K562 (cell line): Measurements from ENCODE around the gene NPTXR. TPM values are rescaled to one million over a fixed set of nuclear protein-coding genes. Genes with fewer than 3 reads are reported as not detected.

ENCODE experiments used
- ATAC-seq: fragments of 200-7000 bp; cut with Tn5 transposase; 3 replicates; pipeline ENCODE4 v1.9.1; 2020; ENCODE audit warnings: moderate library complexity
- BruUV-seq: library from RNA; stranded (reverse); fragments of 400-500 nt; replicated peaks from 2 replicates; lab custom pipeline; 2021; lab: Mats Ljungman, UMichigan
- CTCF ChIA-PET: fragments of 300-600 bp; formaldehyde crosslinking; extraction: SDS; loops from one replicate; lab custom pipeline; 2021; ENCODE audit warnings: low intra/inter-chr PET ratio; lab: Yijun Ruan, JAX
- POLR2A ChIA-PET: fragments of 300-600, 350-650 bp; sonication (Branson Sonifier 250); formaldehyde crosslinking; extraction: SDS; loops from one replicate; lab custom pipeline; 2021; ENCODE audit warnings: antibody characterized with exemption, inconsistent platforms; lab: Yijun Ruan, JAX
- DNase-seq, 4 experiments: peaks; one replicate each; pipeline versions ENCODE4 v3.0.0 to v3.0.0-alpha.2; 2011 to 2018; ENCODE audit warnings: low spot score in 3 of 4, mixed read lengths in 3 of 4; ENCODE audit errors: extremely low read depth in 1 of 4
- FAIRE-seq: peaks from 2 replicates; lab custom pipeline; 2011; peaks lifted over from hg19 to GRCh38; lab: Jason Lieb, UNC
- H2AFZ ChIP-seq: 2 replicates; pipeline ENCODE4 v1.6.0; 2011; ENCODE audit warnings: low read depth, low read length, control low read depth, inconsistent platforms
- H3K27ac ChIP-seq: fragments of 200-600 bp; 3 replicates; pipeline ENCODE4 v1.8.0; 2011; ENCODE audit warnings: low read depth, mild to moderate bottlenecking, control low read depth, inconsistent platforms, low read length, moderate library complexity, mixed read lengths; ENCODE audit errors: extremely low read depth
- H3K27me3 ChIP-seq, 2 experiments: fragments of 300-600 bp in 1 of 2; 2 replicates in 1 of 2; 3 replicates in 1 of 2; pipeline versions ENCODE4 v1.6.0 to v1.8.0; 2011; ENCODE audit warnings: inconsistent platforms in 2 of 2, low read length in 2 of 2, mild to moderate bottlenecking in 1 of 2, mixed read lengths in 1 of 2, moderate library complexity in 1 of 2; ENCODE audit not compliant: control insufficient read depth in 2 of 2, insufficient read depth in 2 of 2
- H3K36me3 ChIP-seq: fragments of 300-600 bp; 3 replicates; pipeline ENCODE4 v1.8.0; 2011; ENCODE audit warnings: mild to moderate bottlenecking, low read length, inconsistent platforms; ENCODE audit not compliant: control insufficient read depth, insufficient read depth
- H3K4me1 ChIP-seq, 2 experiments: fragments of 200-600 bp in 1 of 2; replicated peaks in 1 of 2; 2 replicates in 1 of 2; 3 replicates in 1 of 2; pipeline versions ENCODE4 v1.5.1 to v1.8.0; 2011; ENCODE audit warnings: inconsistent platforms in 2 of 2, low read length in 2 of 2, mild to moderate bottlenecking in 1 of 2, mixed read lengths in 1 of 2, moderate library complexity in 1 of 2; ENCODE audit not compliant: control insufficient read depth in 2 of 2, insufficient read depth in 2 of 2
- H3K4me2 ChIP-seq: 2 replicates; pipeline ENCODE4 v1.6.1; 2011; ENCODE audit warnings: low read length, control low read depth, inconsistent platforms, mixed read lengths; ENCODE audit not compliant: insufficient read depth
- H3K4me3 ChIP-seq: fragments of 200-600 bp; sonication (generic), shearing (Covaris generic); 2 replicates; pipeline ENCODE4 v1.5.1; 2016; ENCODE audit warnings: control low read depth, inconsistent platforms
- H3K79me2 ChIP-seq: fragments of 200-600 bp; 3 replicates; pipeline ENCODE4 v1.8.0; 2011; ENCODE audit warnings: low read length, inconsistent platforms; ENCODE audit not compliant: control insufficient read depth, insufficient read depth
- H3K9ac ChIP-seq, 2 experiments: 2 replicates each; pipeline versions ENCODE4 v1.6.0 to v1.6.1; 2011; ENCODE audit warnings: low read depth in 2 of 2, low read length in 2 of 2, control low read depth in 1 of 2, inconsistent platforms in 1 of 2, mild to moderate bottlenecking in 1 of 2, mixed read lengths in 1 of 2; ENCODE audit not compliant: insufficient read depth in 1 of 2
- H3K9me1 ChIP-seq: one replicate; pipeline ENCODE4 v1.6.0; 2011; ENCODE audit warnings: inconsistent platforms, mild to moderate bottlenecking, low read length, moderate library complexity; ENCODE audit not compliant: control insufficient read depth, insufficient read depth
- H3K9me3 ChIP-seq: replicated peaks from 2 replicates; pipeline ENCODE4 v1.5.1; 2011; ENCODE audit warnings: low read depth, low read length, inconsistent platforms; ENCODE audit not compliant: control insufficient read depth, insufficient read depth
- H4K20me1 ChIP-seq: replicated peaks from 2 replicates; pipeline ENCODE4 v1.6.1; 2011; ENCODE audit warnings: low read length, inconsistent platforms, mixed read lengths; ENCODE audit not compliant: control insufficient read depth, insufficient read depth
- CBX2 ChIP-seq: fragments of 200-600 bp; sonication (generic); IDR thresholded peaks from one replicate; pipeline ENCODE4 v1.6.1; 2012; ENCODE audit warnings: mild to moderate bottlenecking, low read length, inconsistent platforms; ENCODE audit not compliant: insufficient read depth, poor library complexity, severe bottlenecking
- CREB5 ChIP-seq: fragments of 250-450 bp; sonication (Bioruptor Pico); IDR thresholded peaks from 2 replicates; pipeline ENCODE4 v1.5.0; 2020; ENCODE audit warnings: mild to moderate bottlenecking
- E2F6 ChIP-seq, 2 experiments: IDR thresholded peaks; 2 replicates each; pipeline ENCODE4 v1.6.1; 2011; ENCODE audit warnings: borderline replicate concordance in 1 of 2, control low read depth in 1 of 2, low read depth in 1 of 2, low read length in 1 of 2, mild to moderate bottlenecking in 1 of 2, mixed read lengths in 1 of 2, moderate library complexity in 1 of 2; ENCODE audit not compliant: insufficient read depth in 1 of 2, insufficient read length in 1 of 2, poor library complexity in 1 of 2, severe bottlenecking in 1 of 2; ENCODE audit errors: extremely low read depth in 1 of 2
- ETS1 ChIP-seq: conservative IDR thresholded peaks from 2 replicates; pipeline ENCODE4 v1.6.1; 2011; ENCODE audit warnings: low read depth, mild to moderate bottlenecking, low read length; ENCODE audit not compliant: control insufficient read depth
- ETS2 ChIP-seq: IDR thresholded peaks from 2 replicates; pipeline ENCODE4 v1.6.1; 2016; ENCODE audit warnings: borderline replicate concordance, missing genetic modification characterization, mild to moderate bottlenecking, moderate library complexity, missing compliant biosample characterization; ENCODE audit not compliant: poor library complexity, severe bottlenecking
- HMGN3 ChIP-seq: IDR thresholded peaks from 2 replicates; pipeline ENCODE4 v1.6.1; 2011; ENCODE audit warnings: borderline replicate concordance, low read depth, mild to moderate bottlenecking, mixed read lengths, low read length; ENCODE audit not compliant: insufficient read length; ENCODE audit errors: extremely low read depth
- HNRNPLL ChIP-seq: fragments of 200-400 bp; formaldehyde crosslinking; IDR thresholded peaks from 2 replicates; pipeline ENCODE4 v1.6.1; 2017; ENCODE audit warnings: low read length, low read depth, mild to moderate bottlenecking; ENCODE audit not compliant: poor library complexity, severe bottlenecking
- LCOR ChIP-seq: sonication (generic); formaldehyde crosslinking; IDR thresholded peaks from 2 replicates; pipeline ENCODE4 v1.8.0; 2022; ENCODE audit warnings: mild to moderate bottlenecking, missing genetic modification reagents
- NR1H2 ChIP-seq: sonication (generic); formaldehyde crosslinking; IDR thresholded peaks from 2 replicates; pipeline ENCODE4 v1.4.0; 2020; ENCODE audit warnings: mild to moderate bottlenecking, missing genetic modification reagents
- RB1 ChIP-seq: fragments of 450-650 bp; IDR thresholded peaks from 2 replicates; pipeline ENCODE4 v1.6.1; 2017; ENCODE audit warnings: low read depth, mild to moderate bottlenecking
- STAG1 ChIP-seq: sonication (generic); formaldehyde crosslinking; IDR thresholded peaks from 2 replicates; pipeline ENCODE4 v1.5.0; 2020; ENCODE audit warnings: missing genetic modification reagents, borderline replicate concordance
- TOE1 ChIP-seq, 2 experiments: fragments of 450-650 bp in 1 of 2; sonication (generic) in 1 of 2; formaldehyde crosslinking in 1 of 2; IDR thresholded peaks; 2 replicates each; pipeline versions ENCODE4 v1.7.1 to v1.8.0; 2016 to 2022; ENCODE audit warnings: borderline replicate concordance in 2 of 2, mild to moderate bottlenecking in 2 of 2, antibody characterized with exemption in 1 of 2, inconsistent platforms in 1 of 2, low read depth in 1 of 2, missing genetic modification reagents in 1 of 2, moderate library complexity in 1 of 2
- U2AF1 ChIP-seq: fragments of 200-400 bp; formaldehyde crosslinking; optimal IDR thresholded peaks from 2 replicates; pipeline ENCODE3; 2017; ENCODE audit warnings: mild to moderate bottlenecking, low read depth, low read length, moderate library complexity
- ZNF232 ChIP-seq: sonication (generic); formaldehyde crosslinking; IDR thresholded peaks from 2 replicates; pipeline ENCODE4 v1.8.0; 2022; ENCODE audit warnings: mild to moderate bottlenecking, missing genetic modification reagents
- WGBS: fragments of 100-300 bp; shearing (Covaris generic); methylation state at CpG from one replicate; pipeline ENCODE4 v1.1.6; 2016; ENCODE audit warnings: low coverage, mixed read lengths; ENCODE audit not compliant: insufficient coverage; ENCODE audit errors: missing lambda C conversion rate; 5-methylcytosine and 5-hydroxymethylcytosine counted together
- in situ Hi-C: fragments of 300-500 bp; cut with MboI; formaldehyde crosslinking; loops from 4 replicates; pipeline ENCODE4 v1.15.0; 2018; ENCODE audit warnings: inconsistent platforms, mixed read lengths
- intact Hi-C: fragments of 100-400 bp; cut with micrococcal nuclease; formaldehyde crosslinking; loops from 2 replicates; pipeline ENCODE4 v1.14.2; 2022
- polyA plus RNA-seq, 8 experiments: library from polyadenylated mRNA; depleted of rRNA in 4 of 8; stranded (reverse) in 5 of 8; unstranded in 3 of 8; fragments of >200 nt; fragmentation: Nextera tagmentation in 2 of 8; fragmentation: Illumina TruSeq in 1 of 8; extraction: Ambion mirVana in 2 of 8; extraction: Trizol in 1 of 8; gene quantifications; 2 replicates each; pipeline versions ENCODE4 v1.2.1 to v1.2.3, GENCODE V29; 2011 to 2014; ENCODE audit warnings: inconsistent platforms in 1 of 8, missing spikeins in 1 of 8
- total RNA-seq, 7 experiments: library from RNA; depleted of rRNA in 6 of 7; stranded (reverse); fragments of >200 nt in 6 of 7; fragmentation: Illumina TruSeq in 2 of 7; extraction: Trizol in 2 of 7; gene quantifications; 2 replicates each; pipeline versions ENCODE4 v1.2.1 to v1.2.3, GENCODE V29; 2011 to 2021; ENCODE audit warnings: low replicate concordance in 1 of 7

The NPTXR gene
- total and polyA plus RNA-seq, 9 of the 15 experiments (the other 6 are each of a cell fraction or from before 2014, with no cell fraction given), result 0.01 to 3.1 (median 1.1) TPM

DNA sequence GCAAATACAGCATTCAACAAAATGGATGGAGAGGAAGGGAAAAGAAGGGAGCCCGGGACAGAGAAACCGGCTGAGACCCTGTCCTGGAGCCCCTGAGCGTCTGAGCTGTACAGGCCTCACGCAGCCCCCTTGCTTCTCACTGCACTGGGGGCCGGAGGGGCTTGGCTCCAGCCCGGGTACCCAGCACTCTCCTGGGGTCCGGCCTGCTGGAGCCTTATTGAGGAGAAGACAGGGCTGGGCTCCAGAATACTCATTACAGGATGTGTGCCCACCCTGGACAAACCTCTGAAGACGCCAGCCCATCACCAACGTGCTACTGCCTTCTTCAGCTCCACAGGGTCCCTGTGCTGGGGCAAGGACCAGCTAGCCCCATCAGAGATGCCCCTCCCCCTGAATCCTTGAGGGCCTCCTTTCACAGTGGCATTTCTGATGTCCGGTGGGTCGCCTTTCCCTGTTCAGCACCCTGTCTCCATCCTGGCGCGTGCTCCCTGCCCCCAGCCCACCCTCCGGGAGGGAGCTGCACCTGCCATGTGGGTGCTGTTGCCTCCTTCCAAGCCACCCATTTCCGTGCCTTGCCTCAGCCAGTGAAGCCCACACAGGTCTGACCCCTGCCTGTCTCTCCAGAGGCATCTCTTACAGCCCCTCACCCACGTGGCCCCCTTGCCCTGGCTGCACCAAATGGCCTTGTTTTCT is 73.4 kb downstream of the NPTXR start:
- Histone ChIP-seq H3K27me3 (no peaks in the 10 kb centered on the region), H3K9ac (no peak overlapping the region), H3K27ac (no peak overlapping the region), H3K4me1 (peaks cover 0 to 16% of the 10 kb centered on the region in 2 experiments; a peak in 4 of 5 replicates), H3K9me3 (no peaks in the 10 kb centered on the region), H4K20me1 (no peaks in the 10 kb centered on the region), H3K36me3 (no peaks in the 10 kb centered on the region), H3K79me2 (no peaks in the 10 kb centered on the region), H3K9me1 (no peaks in the 10 kb centered on the region), H2AFZ (no peak overlapping the region), H3K4me2 (no peak overlapping the region), H3K4me3 (no peak overlapping the region)
- DNase-seq (no peak), FAIRE-seq (no peak), ATAC-seq (no peak)
- BruUV-seq, result no TSS peak
- WGBS, result 86% methylated on average over 8 of the region's 16 CpGs
- ChIA-PET POLR2A (interaction anchor here (0.8 kb wide), 1 partner anchor 99 kb away, joined by 3 read pairs; no protein-coding TSS in a partner anchor), CTCF (no interaction called here)
- no peak for TF ChIP-seq RB1
- TF ChIP-seq ETS1, result no peak
- TF ChIP-seq LCOR (CRISPR knock-in tag), result no peak
- no peak for TF ChIP-seq CREB5 (CRISPR knock-in tag)
- TF ChIP-seq E2F6 (IDR thresholded peaks at IDR 0.05; ENCODE audit: borderline replicate concordance in 1 of 2, extremely low read depth in 1 of 2, insufficient read depth in 1 of 2, insufficient read length in 1 of 2, low read depth in 1 of 2, low read length in 1 of 2, poor library complexity in 1 of 2, severe bottlenecking in 1 of 2), result no peak
- TF ChIP-seq U2AF1, result no peak
- no peak for TF ChIP-seq CBX2
- TF ChIP-seq HMGN3, result no peak
- no peak for TF ChIP-seq NR1H2 (CRISPR knock-in tag)
- TF ChIP-seq ZNF232 (CRISPR knock-in tag), result no peak
- TF ChIP-seq STAG1 (CRISPR knock-in tag), result no peak
- no peak for TF ChIP-seq ETS2 (tag)
- TF ChIP-seq HNRNPLL, result no peak
- no peak for TF ChIP-seq TOE1 (IDR thresholded peaks at IDR 0.05; ENCODE audit: borderline replicate concordance)
- TF ChIP-seq TOE1 (CRISPR knock-in tag; IDR thresholded peaks at IDR 0.05; ENCODE audit: borderline replicate concordance, low read depth), result no peak
- intact Hi-C loops (no loop called here), in situ Hi-C loops (no loop called here)
